ENCODE data around the gene POLR2L.

POLR2L gene

DNA sequence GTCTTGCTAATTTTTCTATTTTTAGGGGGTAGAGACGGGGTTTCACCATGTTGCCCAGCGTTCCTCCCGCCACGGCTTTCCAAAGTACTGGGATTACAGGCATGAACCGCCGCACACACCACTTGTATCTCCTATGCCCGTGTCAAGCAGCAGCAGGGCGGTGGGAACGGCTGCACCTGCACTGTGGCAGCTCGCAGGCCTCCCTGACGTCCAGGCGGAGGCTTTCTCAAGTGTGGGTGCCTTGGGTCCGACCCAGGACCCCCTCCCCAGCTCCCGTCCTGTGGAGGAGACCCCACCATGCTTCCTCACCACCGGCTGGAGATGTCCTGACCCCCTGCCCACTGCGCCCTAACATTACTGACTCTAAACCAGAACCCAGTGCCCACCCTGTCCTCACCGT lies 26.1 kb upstream of the POLR2L start:
- no peak for DNase-seq

DNA sequence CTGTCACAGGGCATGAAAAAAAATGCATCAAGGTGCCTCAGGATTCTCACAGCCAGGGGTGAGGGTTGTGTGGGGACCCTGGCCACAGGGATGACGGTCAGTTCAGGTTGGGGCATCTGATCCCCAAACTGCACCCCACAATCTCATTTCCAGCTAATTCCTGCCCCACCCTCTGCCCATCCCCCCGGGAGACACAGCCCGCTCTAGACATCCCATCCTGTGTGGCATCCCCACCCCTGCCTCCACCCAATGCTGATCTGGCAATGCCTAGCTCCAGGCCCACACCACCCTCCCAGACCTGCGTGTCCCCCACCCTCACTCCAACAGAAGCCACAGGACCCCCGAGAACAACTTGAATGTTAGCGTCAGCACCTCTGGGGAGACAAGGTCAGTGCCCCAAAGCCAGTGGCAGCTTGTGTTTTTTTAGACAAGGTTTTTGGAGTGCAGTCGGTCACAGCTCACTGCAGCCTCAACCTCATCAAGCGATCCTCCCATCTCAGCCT lies 25.6 kb upstream of the POLR2L start:
- no peak for DNase-seq

GRCh38 chr11:866481-866880 lies 24.2 kb upstream of the POLR2L start:
- no peak for DNase-seq

DNA sequence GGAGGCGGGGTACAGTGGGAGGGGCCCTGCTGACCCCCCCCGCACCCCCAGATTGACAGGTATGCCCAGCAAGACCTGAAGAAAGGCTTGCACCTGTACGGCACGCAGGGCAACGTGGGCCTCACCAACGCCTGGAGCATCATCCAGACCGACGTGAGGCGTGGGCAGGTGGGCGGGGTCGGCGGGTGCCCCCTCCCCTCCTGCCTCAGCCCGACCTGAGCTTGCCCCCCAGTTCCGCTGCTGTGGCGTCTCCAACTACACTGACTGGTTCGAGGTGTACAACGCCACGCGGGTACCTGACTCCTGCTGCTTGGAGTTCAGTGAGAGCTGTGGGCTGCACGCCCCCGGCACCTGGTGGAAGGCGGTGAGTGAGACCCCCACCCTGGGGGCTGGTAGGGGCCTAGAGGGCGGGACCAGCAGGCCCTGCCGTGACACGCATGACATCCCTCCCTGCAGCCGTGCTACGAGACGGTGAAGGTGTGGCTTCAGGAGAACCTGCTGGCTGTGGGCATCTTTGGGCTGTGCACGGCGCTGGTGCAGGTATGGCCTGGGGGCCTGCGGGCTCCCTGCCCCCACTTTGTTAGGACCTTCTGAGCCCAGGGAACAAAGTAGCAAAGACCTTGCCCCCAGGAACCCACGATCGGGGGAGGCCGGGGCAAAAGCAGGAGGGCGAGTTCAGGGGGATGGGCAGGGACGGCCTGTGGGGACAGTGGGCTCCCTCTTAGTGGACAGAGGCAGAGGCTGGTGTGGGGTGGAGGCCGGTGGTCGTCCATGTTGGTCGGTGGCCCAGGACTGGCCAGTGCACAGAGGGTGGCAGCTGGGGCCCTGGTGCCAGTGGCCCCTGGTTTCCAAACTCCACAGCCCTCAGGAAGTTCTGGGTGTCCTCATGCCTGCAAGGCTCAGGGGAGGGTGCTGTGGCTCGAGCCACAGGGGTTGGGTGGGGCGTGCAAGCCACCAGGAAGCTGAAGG lies 23.4 kb upstream of the POLR2L start:
- no peak for DNase-seq

- no peak for DNase-seq
Observed at GRCh38 chr11:864898-865297, 22.6 kb upstream of the POLR2L start.

- no peak for DNase-seq
Observed at GRCh38 chr11:863910-864827, 21.8 kb upstream of the POLR2L start.

- DNase-seq = no peak
Observed at GRCh38 chr11:863023-863909, 20.9 kb upstream of the POLR2L start.

- DNase-seq = no peak
Observed at GRCh38 chr11:862696-863022, 20.3 kb upstream of the POLR2L start.

DNA sequence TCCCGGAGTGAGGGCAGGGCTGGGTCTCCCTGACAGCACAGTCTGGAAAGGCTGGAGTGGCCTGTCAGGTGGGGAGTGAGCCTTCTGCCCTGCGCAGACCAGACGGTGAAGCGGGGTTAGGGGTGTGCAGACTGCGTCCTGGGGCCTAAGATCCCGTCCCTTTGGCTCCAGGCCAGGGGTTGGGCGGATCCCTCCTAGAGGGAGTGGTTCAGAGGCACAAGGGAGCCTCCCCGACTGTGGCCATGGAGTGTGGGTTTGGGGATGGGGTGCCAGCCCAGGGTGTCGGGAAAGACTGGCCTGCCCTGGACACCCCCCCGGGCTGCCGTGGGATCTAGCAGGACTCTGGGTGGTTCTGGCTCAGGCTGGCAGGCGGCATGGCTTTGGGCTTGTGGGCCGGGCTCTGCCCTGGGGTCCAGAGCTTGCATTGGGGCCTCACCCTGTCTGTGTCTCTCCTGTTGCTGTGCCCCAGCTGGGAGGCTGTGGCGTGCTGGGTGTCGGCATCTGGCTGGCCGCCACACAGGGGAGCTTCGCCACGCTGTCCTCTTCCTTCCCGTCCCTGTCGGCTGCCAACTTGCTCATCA lies 19.8 kb upstream of the POLR2L start:
- no peak for DNase-seq

DNA sequence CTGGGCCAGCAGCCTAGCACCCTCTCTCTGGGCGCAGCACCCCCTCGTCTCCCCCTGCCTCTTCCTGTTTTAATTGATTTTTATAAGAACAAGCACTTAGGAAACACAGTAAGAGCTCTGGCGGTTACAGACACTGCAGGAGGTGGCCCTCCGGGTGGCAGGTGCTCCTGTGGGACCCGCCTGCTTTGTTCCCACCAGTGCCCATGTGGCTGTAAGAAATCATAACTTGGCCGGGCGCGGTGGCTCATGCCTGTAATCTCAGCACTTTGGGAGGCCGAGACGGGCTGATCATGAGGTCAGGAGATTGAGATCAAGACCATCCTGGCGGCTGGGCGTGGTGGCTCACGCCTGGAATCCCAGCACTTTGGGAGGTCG lies 18.8 kb upstream of the POLR2L start:
- no peak for DNase-seq

- no peak for DNase-seq
Observed at GRCh38 chr11:860234-861104, 18.1 kb upstream of the POLR2L start.

- peak; percentile 86 for DNase-seq
Observed at GRCh38 chr11:859394-860131, 17.2 kb upstream of the POLR2L start.

DNA sequence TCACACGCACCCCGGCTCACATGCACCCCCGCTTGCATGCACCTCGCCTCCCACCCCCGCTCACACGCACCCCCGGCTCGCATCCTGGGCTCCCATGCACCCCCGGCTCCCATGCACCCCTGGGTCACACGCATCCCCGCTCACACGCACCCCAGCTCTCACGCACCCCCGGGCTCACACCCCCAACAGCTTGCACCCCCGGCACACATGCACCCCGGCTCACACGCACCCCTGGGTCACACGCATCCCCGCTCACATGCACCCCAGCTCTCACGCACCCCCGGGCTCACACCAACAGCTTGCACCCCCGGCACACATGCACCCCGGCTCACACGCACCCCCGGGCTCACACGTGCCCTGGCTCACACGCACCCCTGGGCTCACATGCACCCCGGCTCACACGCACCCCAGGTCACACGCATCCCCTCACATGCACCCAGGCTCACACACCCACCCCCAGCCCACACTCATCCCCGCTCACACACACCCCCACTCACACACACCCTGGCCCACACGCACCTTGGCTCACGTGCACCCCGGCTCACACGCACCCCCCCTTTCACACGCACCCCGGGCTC lies 16.5 kb upstream of the POLR2L start:
- no peak for DNase-seq

- no peak for DNase-seq
Observed at GRCh38 chr11:858053-858761, 15.9 kb upstream of the POLR2L start.

DNA sequence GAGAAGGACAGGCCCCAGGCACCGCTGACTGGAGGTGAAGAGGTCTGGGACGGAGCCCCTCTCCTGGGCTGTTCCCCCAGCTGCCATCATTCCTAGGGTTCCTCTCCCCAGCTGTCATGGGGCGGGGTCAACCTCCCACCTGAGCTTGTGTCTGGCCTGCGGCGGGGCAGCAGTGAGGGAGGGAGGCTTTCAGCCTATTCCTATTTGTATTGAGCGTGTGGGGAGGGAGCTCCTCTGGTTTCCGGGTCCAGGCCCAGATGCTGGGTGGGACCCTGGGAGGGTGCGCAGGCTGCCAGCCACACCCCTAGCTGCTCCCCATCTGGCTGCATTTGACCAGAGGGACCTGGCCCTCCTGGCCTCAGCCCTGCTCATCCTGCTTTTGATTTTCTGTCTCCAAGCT lies 14.1 kb upstream of the POLR2L start:
- DNase-seq = no peak

- no peak for DNase-seq
Observed at GRCh38 chr11:855796-856195, 13.5 kb upstream of the POLR2L start.

DNA sequence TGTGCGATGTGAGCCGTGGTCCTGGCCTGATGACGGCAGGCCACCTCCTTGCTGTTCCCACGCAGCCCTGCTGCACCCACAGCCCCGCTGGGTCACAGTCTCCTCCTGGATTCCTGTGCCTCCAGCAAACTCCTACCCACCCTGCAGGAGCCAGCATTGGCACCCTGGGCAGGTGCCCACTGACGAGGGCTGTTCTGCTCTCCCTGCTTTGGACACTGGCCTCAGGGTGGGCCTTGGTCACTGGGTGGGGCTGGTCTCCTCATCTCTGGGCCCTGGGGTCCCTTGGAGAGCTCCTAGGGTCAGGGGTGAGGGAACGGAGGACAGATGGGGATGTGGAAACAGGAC lies 13.0 kb upstream of the POLR2L start:
- no peak for DNase-seq

- DNase-seq = no peak
Observed at GRCh38 chr11:854601-855329, 12.4 kb upstream of the POLR2L start.
